Measurements from ENCODE around the gene RFTN1. TPM values are rescaled to one million over a fixed set of nuclear protein-coding genes. Genes with fewer than 3 reads are reported as not detected.

Gene RFTN1
- total RNA-seq, 4 donors from 2014 or later = 11.2 to 39.5 (median 25.6) TPM

- no peak overlapping the region for H3K4me3 ChIP-seq (ENCODE audit: low read depth, poor library complexity, severe bottlenecking)
- intact Hi-C loops (cut with DNase I; ENCODE audit: low total_unique reads) = no loop called here
- no peak for DNase-seq (ENCODE audit: low spot score in 2 of 2)
- WGBS, 2 donors = 58 to 69% methylated on average over 10 of the region's 10 CpGs
- no peak for TF ChIP-seq POLR2A (IDR thresholded peaks at IDR 0.05)
- no peak for TF ChIP-seq CTCF (IDR thresholded peaks at IDR 0.05)
Observed at GRCh38 chr3:16468336-16469098, 45.0 kb downstream of the RFTN1 start.

GRCh38 chr3:16468002-16468335 is 45.5 kb downstream of the RFTN1 start:
- TF ChIP-seq CTCF (IDR thresholded peaks at IDR 0.05) = no peak
- TF ChIP-seq POLR2A (IDR thresholded peaks at IDR 0.05) = no peak
- WGBS, 2 donors = 50 to 51% methylated on average over 6 of the region's 6 CpGs
- no peak overlapping the region for H3K4me3 ChIP-seq (ENCODE audit: low read depth, poor library complexity, severe bottlenecking)
- DNase-seq (ENCODE audit: low spot score in 2 of 2) = no peak
- intact Hi-C loops (cut with DNase I; ENCODE audit: low total_unique reads) = no loop called here

GRCh38 chr3:16467393-16467792 is 46.1 kb downstream of the RFTN1 start:
- DNase-seq (ENCODE audit: low spot score in 2 of 2) = no peak
- 77 to 85% methylated on average over 8 of the region's 9 CpGs for WGBS, 2 donors
- TF ChIP-seq POLR2A (IDR thresholded peaks at IDR 0.05) = no peak
- no peak for TF ChIP-seq CTCF (IDR thresholded peaks at IDR 0.05)
- no peak overlapping the region for H3K4me3 ChIP-seq (ENCODE audit: low read depth, poor library complexity, severe bottlenecking)
- intact Hi-C loops (cut with DNase I; ENCODE audit: low total_unique reads) = no loop called here

- intact Hi-C loops (cut with DNase I; ENCODE audit: low total_unique reads) = no loop called here
- WGBS, 2 donors = 91 to 93% methylated on average over 4 of the region's 4 CpGs
- DNase-seq (ENCODE audit: low spot score in 2 of 2) = no peak
- TF ChIP-seq CTCF (IDR thresholded peaks at IDR 0.05) (no peak), POLR2A (IDR thresholded peaks at IDR 0.05) (no peak)
- no peak overlapping the region for H3K4me3 ChIP-seq (ENCODE audit: low read depth, poor library complexity, severe bottlenecking)
Observed at GRCh38 chr3:16466822-16467221, 46.7 kb downstream of the RFTN1 start.

- no peak overlapping the region for H3K4me3 ChIP-seq (ENCODE audit: low read depth, poor library complexity, severe bottlenecking)
- 55 to 63% methylated on average over 3 of the region's 3 CpGs for WGBS, 2 donors
- intact Hi-C loops (cut with DNase I; ENCODE audit: low total_unique reads) = no loop called here
- no peak for DNase-seq (ENCODE audit: low spot score in 2 of 2)
- TF ChIP-seq POLR2A (IDR thresholded peaks at IDR 0.05) (no peak), CTCF (IDR thresholded peaks at IDR 0.05) (no peak)
Observed at GRCh38 chr3:16464511-16465148, 48.9 kb downstream of the RFTN1 start.

Data from lower leg skin (tissue), 4 donors.